GM21526 (cell line): ENCODE results near the gene RTL10.

Source experiments
- ATAC-seq: cut with Tn5 transposase; IDR thresholded peaks from one replicate; pipeline ENCODE4 v1.9.1; 2021; ENCODE audit warnings: moderate library complexity; ENCODE audit not compliant: unreplicated experiment, low FRiP score

The RTL10 gene

DNA sequence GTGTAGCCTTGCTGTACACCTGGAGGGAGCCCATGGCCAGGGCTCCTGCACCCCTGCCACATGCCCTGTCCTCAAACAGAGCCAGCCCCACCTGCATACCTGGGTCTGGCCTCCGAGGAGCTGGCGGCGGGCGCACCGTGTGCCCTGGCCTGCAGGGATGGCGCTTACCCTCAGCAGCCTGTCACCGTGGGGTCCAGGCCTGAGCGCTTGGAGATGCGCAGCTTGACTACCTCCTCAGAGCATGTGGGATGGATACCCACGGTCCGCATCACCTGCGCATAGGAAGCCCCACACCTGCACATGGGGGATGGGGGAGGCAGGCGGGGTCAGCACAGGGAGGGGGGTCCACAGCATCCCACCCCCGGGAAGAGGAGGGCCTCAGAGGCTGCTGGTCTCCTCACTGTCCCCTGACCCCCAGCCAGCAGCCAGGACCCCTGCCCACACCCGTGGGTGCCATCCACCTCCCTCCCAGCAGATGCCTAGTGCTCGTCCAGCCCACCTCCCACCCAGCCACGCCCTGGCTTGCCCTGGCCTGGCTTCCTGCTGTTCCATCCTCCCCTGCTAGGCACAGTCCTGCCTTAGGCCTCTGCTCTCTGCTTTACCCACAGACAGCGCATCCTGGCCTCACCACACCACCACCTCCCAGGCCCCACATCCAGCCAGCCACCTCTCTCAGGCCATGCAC lies 22.4 kb upstream of the RTL10 start:
- no peak for ATAC-seq

DNA sequence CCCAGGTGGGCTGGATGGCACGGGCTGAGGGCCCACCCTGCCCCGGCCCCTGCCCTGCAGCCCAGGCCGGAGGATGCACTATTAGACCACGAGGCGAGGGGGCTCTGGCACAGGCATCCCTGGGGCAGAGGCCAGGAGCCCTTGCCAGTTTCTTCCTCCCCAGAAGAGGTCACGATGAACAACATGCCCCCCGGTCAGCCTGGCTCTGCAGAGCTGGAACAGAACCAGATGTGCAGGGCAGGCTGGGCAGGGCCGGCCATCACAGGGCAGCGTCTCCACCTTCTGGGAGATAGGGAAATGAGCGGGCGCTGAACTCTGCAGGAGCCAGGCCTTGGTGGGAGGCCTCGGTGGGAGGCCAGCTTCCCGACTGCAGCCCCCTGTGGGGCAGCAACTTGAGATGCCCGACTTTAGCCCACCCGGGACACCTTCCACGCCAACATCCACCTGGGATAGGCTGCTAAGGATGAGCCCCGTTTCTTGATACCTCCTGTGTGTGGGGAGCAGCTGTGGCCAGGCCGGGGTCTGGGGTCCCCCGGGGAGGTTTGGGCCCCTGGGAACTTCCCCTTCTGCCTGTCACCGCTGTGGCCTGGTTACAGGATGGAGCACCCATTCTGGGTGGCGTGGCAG lies 21.8 kb upstream of the RTL10 start:
- ATAC-seq, result no peak

DNA sequence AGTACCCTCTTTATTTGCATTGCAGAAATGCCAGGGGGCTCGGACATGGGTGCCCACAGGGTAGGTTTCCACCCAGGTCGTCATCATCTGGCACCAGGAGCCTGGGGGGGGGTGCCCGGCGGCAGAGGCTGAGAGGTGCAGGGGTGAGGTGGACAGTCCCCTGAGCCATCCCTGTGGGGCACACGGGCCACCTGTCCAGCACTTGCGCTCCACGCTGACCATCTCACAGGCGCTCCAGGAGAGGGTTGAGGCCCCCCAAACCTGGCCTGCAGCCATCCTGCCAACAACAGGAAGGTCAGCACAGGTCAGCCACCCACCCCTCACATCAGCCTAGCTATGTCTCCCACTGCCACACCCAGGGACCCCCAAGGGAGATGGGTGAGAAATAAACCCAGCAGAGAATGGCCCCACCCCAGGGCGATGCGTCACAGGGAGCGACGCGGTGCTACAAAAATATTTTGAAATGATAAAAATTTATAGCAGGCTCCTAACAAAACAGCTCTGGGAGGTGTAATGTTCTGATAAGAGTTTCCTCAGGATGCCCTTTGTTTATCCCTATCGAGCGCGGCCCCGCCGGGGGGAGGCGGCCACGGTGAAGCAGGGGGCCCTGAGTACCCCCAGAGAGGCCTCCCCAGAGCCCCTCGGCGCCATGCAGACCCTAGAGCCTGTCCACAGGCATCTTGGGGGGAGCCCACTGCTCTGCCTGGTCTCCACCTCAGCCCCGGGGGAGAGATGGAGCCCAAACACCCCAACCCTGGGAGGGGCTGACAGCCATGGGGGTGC lies 21.0 kb upstream of the RTL10 start:
- no peak for ATAC-seq

DNA sequence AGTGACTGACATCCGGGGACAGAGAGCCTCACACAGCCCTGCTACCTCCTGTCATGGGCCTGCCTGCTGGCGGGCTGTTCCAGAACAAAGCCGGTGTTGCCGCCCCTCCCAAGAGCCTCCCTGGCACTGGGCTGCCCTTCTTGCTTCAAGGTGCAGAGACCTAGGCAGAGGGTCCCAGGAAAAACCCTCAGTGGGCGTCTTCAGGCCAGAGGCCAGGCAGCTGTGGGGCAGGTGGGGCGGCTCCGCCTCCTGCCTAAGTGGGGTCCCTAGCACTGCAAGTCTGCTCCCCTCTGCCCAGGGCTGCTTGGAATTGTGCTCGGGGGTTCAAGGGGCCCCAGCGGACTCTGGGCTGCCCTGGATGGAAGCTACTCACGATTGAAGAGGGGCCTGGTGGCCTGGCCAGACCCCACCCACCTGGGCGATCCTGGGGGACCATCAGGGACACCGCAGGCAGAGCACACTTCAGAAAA lies 20.4 kb upstream of the RTL10 start:
- no peak for ATAC-seq

DNA sequence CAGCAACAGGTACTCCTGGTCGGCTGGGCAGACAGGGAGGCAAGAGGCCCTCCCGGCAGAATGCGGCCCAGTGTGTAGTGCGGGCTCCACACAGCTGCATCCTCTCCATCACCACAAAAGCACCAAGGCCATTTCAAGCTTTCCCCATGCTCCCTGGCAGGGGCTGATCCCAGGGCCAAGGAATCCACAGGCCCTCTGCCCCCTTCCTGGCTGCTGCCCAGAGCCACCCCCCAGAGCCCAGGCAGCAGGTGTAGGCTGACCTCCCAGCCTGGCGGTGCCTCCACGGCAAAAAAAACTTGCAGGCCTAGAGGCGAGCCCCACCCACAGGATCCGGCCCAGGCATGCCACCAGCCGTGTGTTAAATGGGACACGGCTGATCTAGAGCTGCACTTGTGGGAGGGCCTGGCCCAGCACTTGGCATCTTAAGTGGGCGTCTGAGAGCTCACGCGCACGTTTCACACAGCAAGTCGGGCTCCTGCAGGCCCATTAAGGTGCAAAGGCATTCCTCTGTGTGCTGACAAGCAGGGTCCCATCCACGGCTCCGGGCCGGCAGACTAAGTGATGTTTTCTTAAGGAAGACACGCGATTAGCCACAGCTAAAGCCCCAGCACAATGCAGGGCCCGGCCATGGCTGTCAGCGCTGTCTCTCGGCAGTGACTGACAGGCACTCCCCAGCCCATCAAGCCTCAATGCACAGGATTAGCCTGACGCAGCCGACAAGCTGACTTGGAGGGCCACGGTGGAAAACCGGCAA lies 19.8 kb upstream of the RTL10 start:
- no peak for ATAC-seq

DNA sequence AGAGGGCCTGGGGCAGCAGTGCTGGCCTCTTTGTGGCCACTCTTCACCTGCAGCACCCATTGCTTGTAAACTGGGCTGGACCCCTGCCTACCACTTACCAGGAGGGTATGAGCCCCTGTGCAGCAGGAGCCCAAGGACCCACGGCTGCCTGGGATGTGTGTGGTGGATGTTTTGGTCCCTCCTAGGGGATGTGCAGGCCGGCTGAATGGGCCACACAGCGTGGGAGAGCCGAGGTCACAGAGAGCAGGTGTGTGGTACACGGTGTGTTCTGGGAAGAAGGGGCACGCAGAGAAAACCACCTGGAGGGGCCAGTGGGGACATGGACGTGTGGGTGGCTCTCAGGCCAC lies 19.3 kb upstream of the RTL10 start:
- no peak for ATAC-seq

DNA sequence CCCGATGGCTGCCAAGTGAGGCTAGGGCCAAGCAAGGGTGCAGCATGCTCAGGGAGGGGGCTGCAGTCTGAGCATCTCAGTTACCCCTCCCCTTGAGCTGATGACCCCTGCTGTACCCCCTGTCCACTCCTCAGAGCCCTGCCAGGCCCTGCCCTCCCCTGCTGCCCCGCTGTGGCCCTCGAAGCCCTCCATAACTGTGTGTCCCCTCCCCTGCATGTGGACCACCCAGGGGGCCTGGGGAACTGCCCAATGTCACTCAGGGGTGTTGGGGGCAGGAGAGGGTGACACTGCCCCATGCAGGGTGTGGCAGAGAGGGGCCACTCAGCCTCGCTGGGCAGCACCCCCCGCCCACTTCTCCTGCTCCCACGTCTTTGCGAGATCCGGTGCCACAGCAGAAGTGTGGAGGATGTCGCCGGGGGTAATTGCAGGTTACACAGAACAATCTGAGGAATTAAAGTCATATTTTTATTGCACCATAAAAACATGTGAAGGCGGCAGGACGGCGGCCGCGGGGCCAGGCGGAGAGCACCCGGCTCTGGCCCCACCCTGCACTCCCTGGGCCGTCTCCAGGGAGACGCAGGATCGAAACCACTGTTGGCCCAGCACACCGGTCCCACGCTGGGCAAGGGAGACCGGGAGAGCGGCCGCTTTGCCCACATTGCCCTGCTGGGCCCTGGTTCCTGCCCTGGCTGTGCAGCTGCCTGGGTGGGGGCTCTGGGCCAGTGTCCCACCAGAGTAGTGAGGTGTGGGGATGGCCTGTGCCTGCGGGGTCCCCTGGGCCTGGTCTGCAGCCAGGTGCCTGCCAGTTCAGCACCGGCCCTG lies 18.7 kb upstream of the RTL10 start:
- ATAC-seq, result no peak

DNA sequence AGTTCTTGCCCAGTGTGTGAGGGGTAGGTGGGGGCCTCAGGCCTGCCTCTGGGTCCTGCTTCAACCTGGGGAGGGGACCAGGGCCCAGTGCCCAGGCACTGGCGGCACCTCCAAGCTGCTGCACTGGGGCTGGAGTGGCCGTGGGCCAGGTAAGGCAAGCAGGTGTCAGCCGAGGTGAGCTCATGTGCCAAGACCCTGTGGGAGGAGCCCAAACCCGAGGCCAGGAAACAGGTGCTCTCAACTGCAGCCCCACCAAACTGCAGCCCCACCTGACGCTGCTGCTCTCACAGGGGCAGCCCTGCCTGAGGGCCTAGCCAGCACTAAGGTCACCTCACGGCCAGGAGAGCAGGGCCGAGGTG lies 18.1 kb upstream of the RTL10 start:
- no peak for ATAC-seq

DNA sequence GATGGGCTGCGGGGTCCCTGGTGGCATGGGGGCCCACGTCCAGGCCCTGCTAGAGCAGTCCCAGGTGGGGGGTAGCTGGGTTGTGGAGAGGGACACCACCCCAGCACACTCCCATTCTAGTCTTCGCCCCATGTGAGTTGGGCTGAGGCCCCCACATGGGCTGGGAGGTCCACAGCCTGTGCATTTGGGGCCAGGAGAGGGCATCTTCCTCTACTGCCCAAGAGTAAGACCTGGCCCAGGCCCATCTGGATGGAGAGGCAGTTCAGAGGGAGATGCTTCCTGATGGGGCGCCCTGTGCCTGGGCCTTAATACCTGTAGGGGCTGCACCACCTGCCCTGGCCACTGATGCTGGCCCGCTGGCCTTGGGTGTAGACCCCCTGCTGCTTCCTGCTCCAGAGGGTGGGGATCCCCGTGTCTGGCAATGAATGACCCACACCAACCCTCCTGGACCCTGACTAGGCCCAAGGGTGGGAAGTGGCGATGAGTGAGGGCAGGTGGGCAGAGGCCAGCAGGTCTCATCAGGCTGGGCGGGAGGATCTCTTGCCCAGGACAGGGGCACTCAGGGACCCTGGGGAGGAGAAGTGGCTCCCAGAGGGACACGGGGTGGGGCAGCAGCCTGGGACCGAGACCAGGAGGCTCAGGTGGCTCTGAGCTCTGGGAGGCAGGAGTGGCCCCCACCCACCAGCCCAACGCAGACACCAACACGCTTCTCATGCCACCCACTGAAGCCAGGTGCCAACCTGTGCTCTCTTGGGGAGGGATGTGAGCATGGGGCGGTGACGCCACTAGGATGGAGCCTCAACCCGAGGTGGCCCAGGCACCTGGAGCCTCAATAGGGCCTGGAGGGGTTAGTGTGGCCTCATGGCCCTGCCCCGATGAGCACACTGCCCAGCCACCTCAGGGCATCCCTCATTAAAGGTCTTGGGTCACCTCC lies 17.4 kb upstream of the RTL10 start:
- no peak for ATAC-seq

DNA sequence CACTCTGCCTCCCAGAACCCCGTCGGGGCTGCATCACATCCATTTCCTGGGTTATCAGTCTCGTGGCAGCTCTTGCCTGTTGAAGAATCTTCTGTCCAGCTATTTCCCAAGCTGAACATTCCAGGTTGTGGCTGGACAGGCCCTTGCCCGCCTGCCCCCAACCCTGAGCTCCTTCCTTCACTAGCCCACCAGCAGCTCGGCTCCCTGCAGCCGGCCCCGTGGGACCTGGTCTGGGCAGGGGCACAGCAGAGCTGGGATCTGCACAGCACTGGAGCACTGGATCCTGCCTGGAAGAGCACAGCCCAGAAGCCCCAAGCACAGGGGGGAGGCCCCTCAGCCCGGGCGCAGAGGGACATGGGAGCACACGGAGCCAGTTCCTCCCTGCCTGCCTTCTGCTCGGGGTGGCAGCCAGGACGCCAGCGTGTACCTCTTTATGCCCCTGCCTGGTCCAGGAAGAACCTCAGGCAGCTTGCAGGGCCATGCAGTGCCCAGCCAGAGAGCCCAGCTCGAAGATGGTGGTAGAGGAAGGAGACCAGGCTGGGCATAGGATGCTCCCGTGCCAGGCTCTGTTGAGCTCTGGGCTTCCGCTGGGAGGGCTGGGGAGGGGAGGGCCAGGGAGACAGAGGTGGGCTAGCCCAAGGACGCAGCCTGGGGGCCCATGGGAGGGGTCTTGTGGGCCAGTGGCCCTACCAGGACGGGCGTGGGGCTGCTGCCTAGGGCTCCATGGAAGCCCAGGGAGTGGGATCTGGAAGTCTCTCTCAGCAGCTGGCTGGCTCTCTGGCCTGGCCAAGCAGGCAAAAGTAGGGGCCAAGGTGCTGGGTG lies 16.6 kb upstream of the RTL10 start:
- ATAC-seq, result no peak

DNA sequence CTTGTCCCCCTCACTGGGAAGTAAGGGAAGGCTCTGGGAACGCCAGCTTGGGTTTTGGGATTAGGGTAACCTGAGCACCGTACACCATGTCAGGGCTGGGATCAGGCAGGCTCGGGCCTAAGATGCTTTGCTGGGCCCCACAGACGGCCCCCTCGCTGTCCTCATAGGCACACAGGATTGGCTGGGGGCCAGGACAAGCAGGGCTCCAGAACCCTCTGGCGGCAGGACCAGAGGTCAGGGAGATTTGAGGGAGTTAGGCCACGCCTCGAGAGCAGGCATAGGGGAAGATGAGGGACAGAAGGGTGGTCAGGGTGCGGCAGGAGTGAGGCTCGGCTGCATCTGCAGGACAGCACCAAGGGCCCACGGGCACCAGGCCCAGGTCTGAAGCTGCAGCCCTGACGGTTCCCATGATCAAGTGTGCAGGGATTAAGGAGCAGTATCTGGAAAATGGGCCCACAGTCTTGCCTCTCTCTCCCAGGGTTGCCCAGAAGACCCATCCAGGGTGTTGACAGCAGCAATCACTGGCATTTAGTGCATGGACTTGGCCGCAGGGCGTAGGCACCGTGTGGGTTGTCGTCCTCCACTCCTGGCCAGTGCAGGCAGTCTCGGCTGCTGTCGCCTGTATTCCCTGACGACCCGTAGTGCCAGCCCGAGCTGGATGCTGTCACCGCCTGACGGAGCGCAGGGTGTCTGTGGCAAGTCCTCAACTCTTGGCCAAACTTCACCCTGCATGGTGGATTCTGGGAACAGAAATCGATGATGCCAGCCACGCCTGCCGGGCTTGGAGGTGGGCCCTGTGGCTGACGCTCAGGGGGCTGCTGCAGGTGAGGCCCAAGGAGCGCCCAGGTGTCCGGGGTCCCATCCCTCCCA lies 15.7 kb upstream of the RTL10 start:
- ATAC-seq, result no peak

DNA sequence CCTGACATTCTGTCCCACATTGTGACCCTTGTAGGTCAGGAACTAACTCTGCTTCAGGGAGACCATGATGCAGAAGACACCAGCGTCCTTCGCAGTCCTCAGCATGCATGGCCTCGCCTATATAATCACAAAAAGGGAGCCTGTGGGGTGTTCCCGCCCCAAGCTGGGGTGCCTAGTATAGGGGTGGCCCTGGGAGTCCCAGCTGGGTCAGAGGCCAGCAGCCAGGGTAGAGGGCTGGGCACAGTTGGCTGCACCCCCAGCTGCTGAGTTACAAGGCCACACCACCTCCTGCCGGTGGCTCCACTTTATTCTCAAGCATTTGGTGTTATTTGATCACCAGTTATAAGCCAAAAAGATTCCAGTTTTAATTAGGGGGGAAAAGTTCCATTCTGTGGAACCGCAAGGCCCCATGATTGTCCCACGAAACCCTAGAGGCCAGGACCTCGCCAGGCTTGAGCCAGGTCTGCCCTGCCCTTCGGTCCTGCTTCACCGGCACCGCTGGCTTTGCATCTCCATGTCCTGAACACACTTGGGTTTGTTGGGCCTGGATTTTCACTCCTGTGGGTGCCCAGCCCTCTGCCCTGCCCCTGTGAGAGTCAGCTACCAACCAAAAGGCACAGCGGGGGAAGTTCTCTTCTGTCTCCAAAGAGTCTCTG lies 15.0 kb upstream of the RTL10 start:
- no peak for ATAC-seq

DNA sequence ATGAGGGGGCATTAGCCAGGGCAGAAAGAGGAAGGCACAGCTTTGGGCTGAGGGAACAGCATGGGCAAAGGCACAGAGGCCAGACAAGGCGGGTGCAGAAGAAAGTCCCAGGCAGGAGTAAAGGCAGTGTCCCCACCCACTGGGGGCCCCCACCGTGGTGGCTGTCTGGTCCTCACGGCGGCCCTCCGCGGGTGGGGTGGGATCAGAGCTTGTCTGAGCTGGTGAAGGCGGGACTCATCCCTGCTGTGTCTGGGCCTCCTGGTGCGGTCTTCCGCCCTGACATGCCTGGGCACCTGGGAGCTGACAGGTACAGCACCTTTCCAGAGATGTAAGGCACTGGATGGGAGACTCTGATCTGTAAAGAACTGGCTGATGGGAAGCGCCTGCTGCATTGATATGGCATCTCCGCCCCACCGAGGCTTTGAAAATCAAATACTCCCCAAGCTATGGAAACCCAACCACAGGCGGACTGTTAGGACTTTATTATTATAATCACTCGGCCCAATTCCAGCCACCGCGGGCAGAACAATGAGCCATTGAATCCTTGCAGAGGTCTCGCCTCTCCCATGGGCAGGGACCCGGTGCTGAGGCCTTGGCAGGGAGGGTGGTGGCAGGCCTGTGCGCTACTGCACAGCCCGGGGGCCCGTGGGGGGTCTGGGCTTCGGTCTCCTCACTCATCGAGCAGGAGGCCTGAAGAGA lies 14.2 kb upstream of the RTL10 start:
- ATAC-seq, result no peak

DNA sequence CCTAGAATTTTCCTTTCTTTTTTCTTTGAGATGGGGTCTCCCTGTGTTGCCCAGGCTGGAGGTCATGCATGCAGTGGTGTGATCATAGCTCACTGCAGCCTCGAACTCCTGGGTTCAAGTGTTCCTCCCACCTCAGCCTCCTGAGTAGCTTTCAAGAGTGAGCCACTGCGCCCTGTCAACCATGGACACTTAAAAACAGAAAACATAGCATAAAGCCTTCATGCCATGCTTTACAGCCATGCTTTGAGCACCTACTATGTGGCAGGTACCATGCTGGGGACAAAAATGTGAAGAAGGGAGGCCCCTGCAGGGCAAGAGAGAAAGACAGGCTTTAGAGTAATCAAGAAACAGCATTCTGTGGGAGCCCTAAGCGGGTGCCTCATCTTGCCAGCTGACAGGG lies 13.7 kb upstream of the RTL10 start:
- no peak for ATAC-seq

DNA sequence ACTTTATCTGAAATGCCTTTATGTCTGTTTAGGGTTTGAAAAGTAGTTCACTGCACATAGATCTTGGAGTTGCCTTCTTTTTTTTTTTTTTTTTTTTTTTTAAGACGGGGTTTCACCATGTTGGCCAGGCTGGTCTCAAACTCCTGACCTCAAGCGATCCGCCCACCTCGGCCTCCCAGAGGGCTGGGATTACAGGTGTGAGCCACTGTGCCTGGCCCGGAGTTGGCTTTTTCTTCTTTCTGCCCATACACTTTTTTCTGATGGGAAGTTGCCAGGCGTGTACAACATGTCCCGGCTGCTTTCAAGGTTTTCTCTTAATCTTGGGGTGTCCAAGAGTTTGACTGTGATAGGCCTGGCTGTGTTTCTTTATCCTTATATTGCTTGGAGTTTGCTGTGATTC lies 12.9 kb upstream of the RTL10 start:
- no peak for ATAC-seq

DNA sequence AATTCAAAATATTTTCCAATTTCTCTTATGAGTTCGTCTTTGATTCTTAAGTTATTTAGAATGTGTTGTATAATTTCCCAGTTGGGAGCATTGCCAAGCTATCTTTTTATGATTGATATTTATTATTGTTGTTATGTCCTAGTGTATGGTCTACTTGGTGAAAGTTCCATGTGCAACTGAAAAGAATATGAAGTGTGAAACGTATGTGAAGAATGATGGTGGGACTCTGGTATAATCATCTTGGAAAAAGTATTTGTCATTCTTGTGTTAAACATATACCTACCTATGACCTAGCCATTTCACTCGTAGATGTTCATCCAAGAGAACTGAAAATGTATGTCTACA lies 12.0 kb upstream of the RTL10 start:
- no peak for ATAC-seq
